ENCODE data around the gene TNFSF10. TPM values are rescaled to one million over a fixed set of nuclear protein-coding genes. Genes with fewer than 3 reads are reported as not detected.
A peak's percentile ranks its signal among the peaks of the same experiment; 100 is the strongest.

TNFSF10 gene
- total and polyA plus RNA-seq, 7 experiments from 2014 or later, result 10.8 to 234 (median 45.4) TPM

- Mint-ChIP-seq H3K36me3 (peaks cover 0 to 22% (median 0%) of the 10 kb centered on the region in 5 donors), H3K27ac (peak overlapping the region; percentile 22 to 92 (median 77)), H3K27me3 (no peaks in the 10 kb centered on the region), H3K9me3 (peaks cover 0 to 13% (median 1%) of the 10 kb centered on the region in 11 donors), H3K4me1 (peaks cover 15 to 54% (median 26%) of the 10 kb centered on the region in 7 donors), H3K4me3 (peak overlapping the region in 9 of 10 donors; percentile 36 to 82 (median 66))
- H3K27me3 ChIP-seq (ENCODE audit: control insufficient read depth in 2 of 2, insufficient read depth in 2 of 2, low read length in 2 of 2), result no peaks in the 10 kb centered on the region
- no peaks in the 10 kb centered on the region for H3K9me3 ChIP-seq (ENCODE audit: control insufficient read depth in 2 of 3, low read length in 3 of 3)
- ChIA-PET POLR2A (no interaction called here), CTCF (interaction anchor here (0.9 kb wide), 1 partner anchor 32 kb away, joined by 3 read pairs; no protein-coding TSS in a partner anchor)
- DNase-seq, result peak in 3 of 9 donors; percentile 19 to 38 (median 22)
- peak overlapping the region; percentile 26 for H3K4me3 ChIP-seq (ENCODE audit: low read length)
- no peaks in the 10 kb centered on the region for H3K36me3 ChIP-seq (ENCODE audit: control insufficient read depth in 2 of 3, insufficient read depth in 3 of 3, low read length in 3 of 3)
- H3K27ac ChIP-seq (ENCODE audit: low read depth, low read length), result no peak overlapping the region
- peak; percentile 26 for ATAC-seq
- H3K4me1 ChIP-seq (ENCODE audit: control insufficient read depth in 2 of 2, insufficient read depth in 2 of 2, low read length in 2 of 2), result peaks cover 0 to 15% of the 10 kb centered on the region in 2 donors
- intact Hi-C loops (cut with micrococcal nuclease), result loop anchor here (1.0 to 2.0 kb wide), 5 partner anchors 16 to 40 kb away; partner anchors contain the start of gene TNFSF10 (in 1 of the 2)
Observed at GRCh38 chr3:172562871-172563865, 39.9 kb upstream of the TNFSF10 start.

GRCh38 chr3:172561897-172562640 is 38.8 kb upstream of the TNFSF10 start:
- peaks cover 0 to 15% of the 10 kb centered on the region in 2 donors for H3K4me1 ChIP-seq (ENCODE audit: control insufficient read depth in 2 of 2, insufficient read depth in 2 of 2, low read length in 2 of 2)
- Mint-ChIP-seq H3K9me3 (peaks cover 0 to 9% (median 0%) of the 10 kb centered on the region in 11 donors), H3K36me3 (peaks cover 0 to 13% (median 0%) of the 10 kb centered on the region in 5 donors), H3K27ac (peak overlapping the region in 5 of 9 donors; percentile 22 to 89 (median 82)), H3K4me3 (peak overlapping the region in 4 of 10 donors; percentile 13 to 69 (median 51)), H3K4me1 (peaks cover 17 to 53% (median 33%) of the 10 kb centered on the region in 7 donors), H3K27me3 (no peaks in the 10 kb centered on the region)
- POLR2A ChIA-PET, result no interaction called here
- intact Hi-C loops (cut with micrococcal nuclease), result loop anchor here (1.0 to 2.0 kb wide), 5 partner anchors 15 to 39 kb away; partner anchors contain the start of gene TNFSF10 (in 1 of the 2)
- ATAC-seq (no peak), DNase-seq (no peak)
- no peaks in the 10 kb centered on the region for H3K9me3 ChIP-seq (ENCODE audit: control insufficient read depth in 2 of 3, low read length in 3 of 3)
- no peak overlapping the region for H3K27ac ChIP-seq (ENCODE audit: low read depth, low read length)
- H3K4me3 ChIP-seq (ENCODE audit: low read length), result no peak overlapping the region
- H3K27me3 ChIP-seq (ENCODE audit: control insufficient read depth in 2 of 2, insufficient read depth in 2 of 2, low read length in 2 of 2), result no peaks in the 10 kb centered on the region
- no peaks in the 10 kb centered on the region for H3K36me3 ChIP-seq (ENCODE audit: control insufficient read depth in 2 of 3, insufficient read depth in 3 of 3, low read length in 3 of 3)
- CTCF ChIA-PET, result no interaction called here

GRCh38 chr3:172560586-172560985 is 37.4 kb upstream of the TNFSF10 start:
- Mint-ChIP-seq H3K4me3 (no peak overlapping the region), H3K9me3 (peaks cover 0 to 2% (median 0%) of the 10 kb centered on the region in 11 donors), H3K27me3 (no peaks in the 10 kb centered on the region), H3K27ac (no peak overlapping the region), H3K4me1 (peaks cover 17 to 55% (median 34%) of the 10 kb centered on the region in 7 donors), H3K36me3 (peaks cover 0 to 5% (median 0%) of the 10 kb centered on the region in 5 donors)
- Histone ChIP-seq H3K27ac (ENCODE audit: low read depth, low read length) (no peak overlapping the region), H3K36me3 (ENCODE audit: control insufficient read depth in 2 of 3, insufficient read depth in 3 of 3, low read length in 3 of 3) (no peaks in the 10 kb centered on the region), H3K4me3 (ENCODE audit: low read length) (no peak overlapping the region), H3K27me3 (ENCODE audit: control insufficient read depth in 2 of 2, insufficient read depth in 2 of 2, low read length in 2 of 2) (no peaks in the 10 kb centered on the region), H3K9me3 (ENCODE audit: control insufficient read depth in 2 of 3, low read length in 3 of 3) (no peaks in the 10 kb centered on the region), H3K4me1 (ENCODE audit: control insufficient read depth in 2 of 2, insufficient read depth in 2 of 2, low read length in 2 of 2) (peaks cover 0 to 15% of the 10 kb centered on the region in 2 donors)
- no peak for DNase-seq
- CTCF ChIA-PET, result interaction anchor here (0.9 kb wide), 1 partner anchor 35 kb away, joined by 3 read pairs; no protein-coding TSS in a partner anchor
- intact Hi-C loops (cut with micrococcal nuclease), result no loop called here
- POLR2A ChIA-PET, result interaction anchor here (1.1 to 1.2 kb wide), 2 partner anchors 20 to 53 kb away, joined by 4 read pairs; no protein-coding TSS in a partner anchor
- ATAC-seq, result no peak

GRCh38 chr3:172560026-172560425 is 36.8 kb upstream of the TNFSF10 start:
- intact Hi-C loops (cut with micrococcal nuclease), result no loop called here

GRCh38 chr3:172559020-172559419 is 35.8 kb upstream of the TNFSF10 start:
- H3K4me1 ChIP-seq (ENCODE audit: control insufficient read depth in 2 of 2, insufficient read depth in 2 of 2, low read length in 2 of 2), result peaks cover 0 to 15% of the 10 kb centered on the region in 2 donors
- Mint-ChIP-seq H3K9me3 (peaks cover 0 to 2% (median 0%) of the 10 kb centered on the region in 11 donors), H3K4me3 (no peak overlapping the region), H3K27me3 (no peaks in the 10 kb centered on the region), H3K27ac (no peak overlapping the region), H3K4me1 (peaks cover 17 to 51% (median 32%) of the 10 kb centered on the region in 7 donors), H3K36me3 (peaks cover 0 to 2% (median 0%) of the 10 kb centered on the region in 5 donors)
- no peak overlapping the region for H3K27ac ChIP-seq (ENCODE audit: low read depth, low read length)
- no peaks in the 10 kb centered on the region for H3K36me3 ChIP-seq (ENCODE audit: control insufficient read depth in 2 of 3, insufficient read depth in 3 of 3, low read length in 3 of 3)
- H3K27me3 ChIP-seq (ENCODE audit: control insufficient read depth in 2 of 2, insufficient read depth in 2 of 2, low read length in 2 of 2), result no peaks in the 10 kb centered on the region
- H3K9me3 ChIP-seq (ENCODE audit: control insufficient read depth in 2 of 3, low read length in 3 of 3), result no peaks in the 10 kb centered on the region
- POLR2A ChIA-PET, result no interaction called here
- intact Hi-C loops (cut with micrococcal nuclease), result no loop called here
- ATAC-seq (peak; percentile 40), DNase-seq (no peak)
- CTCF ChIA-PET, result no interaction called here
- no peak overlapping the region for H3K4me3 ChIP-seq (ENCODE audit: low read length)

More at GRCh38 chr3:172560026-172560425, 36.8 kb upstream of the TNFSF10 start:
- Histone ChIP-seq H3K4me3 (ENCODE audit: low read length) (no peak overlapping the region), H3K27me3 (ENCODE audit: control insufficient read depth in 2 of 2, insufficient read depth in 2 of 2, low read length in 2 of 2) (no peaks in the 10 kb centered on the region), H3K9me3 (ENCODE audit: control insufficient read depth in 2 of 3, low read length in 3 of 3) (no peaks in the 10 kb centered on the region), H3K27ac (ENCODE audit: low read depth, low read length) (no peak overlapping the region), H3K36me3 (ENCODE audit: control insufficient read depth in 2 of 3, insufficient read depth in 3 of 3, low read length in 3 of 3) (no peaks in the 10 kb centered on the region), H3K4me1 (ENCODE audit: control insufficient read depth in 2 of 2, insufficient read depth in 2 of 2, low read length in 2 of 2) (peaks cover 0 to 15% of the 10 kb centered on the region in 2 donors)
- DNase-seq (no peak), ATAC-seq (no peak)
- POLR2A ChIA-PET, result interaction anchor here (1.1 to 1.2 kb wide), 2 partner anchors 21 to 53 kb away, joined by 4 read pairs; no protein-coding TSS in a partner anchor
- H3K4me3 Mint-ChIP-seq, result no peak overlapping the region
- H3K36me3 Mint-ChIP-seq, result peaks cover 0 to 5% (median 0%) of the 10 kb centered on the region in 5 donors
- peaks cover 17 to 55% (median 34%) of the 10 kb centered on the region in 7 donors for H3K4me1 Mint-ChIP-seq
- peaks cover 0 to 2% (median 0%) of the 10 kb centered on the region in 11 donors for H3K9me3 Mint-ChIP-seq
- H3K27ac Mint-ChIP-seq, result peak overlapping the region in 1 of 9 donors; percentile 55
- H3K27me3 Mint-ChIP-seq, result no peaks in the 10 kb centered on the region
- CTCF ChIA-PET, result interaction anchor here (0.9 kb wide), 1 partner anchor 36 kb away, joined by 3 read pairs; no protein-coding TSS in a partner anchor

All from naive thymus-derived CD4-positive, alpha-beta T cell (primary cell).